Suprapubic skin (tissue), 4 donors: ENCODE data around the gene PET100. TPM values are rescaled to one million over a fixed set of nuclear protein-coding genes. Genes with fewer than 3 reads are reported as not detected.
A peak's percentile ranks its signal among the peaks of the same experiment; 100 is the strongest.

Experiments
- DNase-seq, 2 donors: peaks; one replicate each; pipeline ENCODE4 v3.0.0-alpha.2; 2019; ENCODE audit warnings: low spot score in 2 of 2
- H3K27ac ChIP-seq: fragments of 200-600 bp; sonication (generic); one replicate; pipeline ENCODE4 v1.5.1; 2019
- H3K27me3 ChIP-seq: fragments of 200-600 bp; sonication (generic); one replicate; pipeline ENCODE4 v1.5.1; 2019
- H3K36me3 ChIP-seq: fragments of 200-600 bp; sonication (generic); one replicate; pipeline ENCODE4 v1.5.1; 2019
- H3K4me1 ChIP-seq: fragments of 200-600 bp; sonication (generic); one replicate; pipeline ENCODE4 v1.5.1; 2019
- H3K4me3 ChIP-seq: fragments of 200-600 bp; sonication (generic); one replicate; pipeline ENCODE4 v1.5.1; 2019; ENCODE audit warnings: mild to moderate bottlenecking
- H3K9me3 ChIP-seq: fragments of 200-600 bp; sonication (generic); one replicate; pipeline ENCODE4 v1.5.1; 2019
- CTCF ChIP-seq, 2 donors: fragments of 200-600 bp in 1 of 2; fragments of 450-650 bp in 1 of 2; sonication (generic) in 1 of 2; IDR thresholded peaks; one replicate each; pipeline ENCODE4 v1.5.1; 2016 to 2019; ENCODE audit warnings: antibody characterized with exemption in 2 of 2, mild to moderate bottlenecking in 1 of 2, moderate library complexity in 1 of 2
- EP300 ChIP-seq: sonication (generic); formaldehyde crosslinking; IDR thresholded peaks from one replicate; pipeline ENCODE4 v1.6.1; 2017; ENCODE audit warnings: antibody characterized with exemption
- POLR2A ChIP-seq, 2 donors: fragments of 450-650 bp; IDR thresholded peaks; one replicate each; pipeline ENCODE4 v1.6.1; 2017; ENCODE audit warnings: antibody characterized with exemption in 2 of 2, mild to moderate bottlenecking in 2 of 2, moderate library complexity in 2 of 2
- POLR2AphosphoS5 ChIP-seq, 3 donors: sonication (generic); formaldehyde crosslinking; IDR thresholded peaks; one replicate each; pipeline ENCODE4 v1.6.1; 2017; ENCODE audit warnings: antibody characterized with exemption in 3 of 3
- WGBS: methylation state at CpG from one replicate; pipeline ENCODE4 v1.1.5; 2018; 5-methylcytosine and 5-hydroxymethylcytosine counted together
- total RNA-seq, 4 donors: library from RNA; depleted of rRNA; stranded (reverse); fragments of >200 nt; gene quantifications; one replicate each; pipeline ENCODE4 v1.1.0, GENCODE V29; 2016

Gene PET100
- total RNA-seq, 4 donors from 2014 or later, result 11.4 to 17.4 (median 12.6) TPM

GRCh38 chr19:7678971-7679751 lies 49.6 kb downstream of the PET100 start:
- H3K27ac ChIP-seq, result no peak overlapping the region
- H3K4me3 ChIP-seq, result no peak overlapping the region
- no peaks in the 10 kb centered on the region for H3K9me3 ChIP-seq
- peaks cover 35% of the 10 kb centered on the region for H3K4me1 ChIP-seq
- H3K27me3 ChIP-seq, result peaks cover 16% of the 10 kb centered on the region
- no peak for DNase-seq
- H3K36me3 ChIP-seq, result peaks cover 22% of the 10 kb centered on the region
- 37% methylated on average over 19 of the region's 30 CpGs for WGBS
- TF ChIP-seq CTCF (IDR thresholded peaks at IDR 0.05) (no peak), POLR2A (IDR thresholded peaks at IDR 0.05) (no peak), POLR2AphosphoS5 (IDR thresholded peaks at IDR 0.05) (no peak), EP300 (no peak)

GRCh38 chr19:7679771-7680605 lies 50.4 kb downstream of the PET100 start:
- TF ChIP-seq CTCF (IDR thresholded peaks at IDR 0.05) (no peak), EP300 (no peak), POLR2A (IDR thresholded peaks at IDR 0.05) (no peak), POLR2AphosphoS5 (IDR thresholded peaks at IDR 0.05) (no peak)
- WGBS, result 63% methylated on average over 18 of the region's 22 CpGs
- H3K4me1 ChIP-seq, result peaks cover 31% of the 10 kb centered on the region
- DNase-seq, result no peak
- H3K9me3 ChIP-seq, result no peaks in the 10 kb centered on the region
- no peak overlapping the region for H3K27ac ChIP-seq
- H3K4me3 ChIP-seq, result peak overlapping the region; percentile 95
- peaks cover 16% of the 10 kb centered on the region for H3K27me3 ChIP-seq
- H3K36me3 ChIP-seq, result peaks cover 27% of the 10 kb centered on the region

- DNase-seq, result peak; percentile 81 to 87
- TF ChIP-seq POLR2AphosphoS5 (IDR thresholded peaks at IDR 0.05), result no peak
- no peak for TF ChIP-seq EP300
- peak; percentile 91 to 100 for TF ChIP-seq CTCF (IDR thresholded peaks at IDR 0.05)
- TF ChIP-seq POLR2A (IDR thresholded peaks at IDR 0.05), result no peak
- peaks cover 16% of the 10 kb centered on the region for H3K27me3 ChIP-seq
- H3K36me3 ChIP-seq, result peaks cover 27% of the 10 kb centered on the region
- peak within 1 kb of the TSS; percentile 95 for H3K4me3 ChIP-seq
- peak within 1 kb of the TSS; percentile 89 for H3K27ac ChIP-seq
- H3K4me1 ChIP-seq, result peaks cover 35% of the 10 kb centered on the region
- WGBS, result 4% methylated on average over 22 of the region's 79 CpGs
- no peaks in the 10 kb centered on the region for H3K9me3 ChIP-seq
Measured at GRCh38 chr19:7680606-7681339, 51.2 kb downstream of the PET100 start, which contains the start of gene TRAPPC5. Gene TRAPPC5 (plus strand): TSS chr19:7680833. CDS start chr19:7682254, 1,421 bp downstream.

Other genes with a start within 250 kb of the PET100 start
- gene PEX11G, start 140.8 kb upstream of the PET100 start, total RNA-seq, result 1 to 10 TPM; 2.9 to 5.2 (median 4.1) TPM
- 10 to 100 TPM; 28.7 to 48.5 (median 39.5) TPM for gene ZNF358, start 113.7 kb upstream of the PET100 start, total RNA-seq
- 10 to 100 TPM; 15.9 to 43.6 (median 29.5) TPM for gene MCOLN1, start 107.2 kb upstream of the PET100 start, total RNA-seq
- 100 to 1,000 TPM in 1 of 4 donors, 10 to 100 TPM in 3; 57.8 to 112 (median 78.5) TPM for gene PNPLA6, start 94.1 kb upstream of the PET100 start, total RNA-seq
- gene CAMSAP3, start 33.9 kb upstream of the PET100 start, total RNA-seq, result 10 to 100 TPM; 60.5 to 82.7 (median 63.9) TPM
- gene XAB2, start 248 bp upstream of the PET100 start, total RNA-seq, result 10 to 100 TPM; 45.1 to 68.2 (median 55.5) TPM
- gene PCP2, start 3.9 kb downstream of the PET100 start, total RNA-seq, result 1 to 10 TPM; 1.6 to 9.9 (median 1.6) TPM
- 10 to 100 TPM; 41.2 to 88.7 (median 50.9) TPM for gene STXBP2, start 7.3 kb downstream of the PET100 start, total RNA-seq
- gene RETN, start 39.3 kb downstream of the PET100 start, total RNA-seq, result not detected
- 1 to 10 TPM in 1 of 4 donors, not detected in 3; 1.4 TPM for gene MCEMP1, start 47.3 kb downstream of the PET100 start, total RNA-seq
- 100 to 1,000 TPM in 2 of 4 donors, 10 to 100 TPM in 2; 63.0 to 144 (median 103) TPM for gene TRAPPC5, start 51.0 kb downstream of the PET100 start, total RNA-seq
- not detected for gene FCER2, start 72.3 kb downstream of the PET100 start, total RNA-seq
- 1 to 10 TPM in 1 of 4 donors, under 1 TPM in 1, not detected in 2; 0.49 to 3.9 TPM for gene CLEC4G, start 102.3 kb downstream of the PET100 start, total RNA-seq
- gene CD209, start 117.7 kb downstream of the PET100 start, total RNA-seq, result 1 to 10 TPM in 1 of 4 donors, under 1 TPM in 3; 0.16 to 1.6 (median 0.50) TPM
- gene CLEC4M, start 133.4 kb downstream of the PET100 start, total RNA-seq, result not detected
- gene EVI5L, start 200.4 kb downstream of the PET100 start, total RNA-seq, result 10 to 100 TPM; 17.2 to 29.4 (median 25.6) TPM
- gene PRR36, start 244.6 kb downstream of the PET100 start, total RNA-seq, result 1 to 10 TPM in 1 of 4 donors, under 1 TPM in 3; 0.26 to 1.1 (median 0.74) TPM